K562 (cell line): ENCODE measurements around the gene LRP1B. TPM values are rescaled to one million over a fixed set of nuclear protein-coding genes. Genes with fewer than 3 reads are reported as not detected.

Experiments
- NUFIP1 ChIP-seq: fragments of 450-650 bp; IDR thresholded peaks from 2 replicates; pipeline ENCODE4 v1.6.1; 2018; ENCODE audit not compliant: partially characterized antibody
- RB1 ChIP-seq: fragments of 450-650 bp; IDR thresholded peaks from 2 replicates; pipeline ENCODE4 v1.6.1; 2017; ENCODE audit warnings: low read depth, mild to moderate bottlenecking
- RUNX1 ChIP-seq: sonication (generic); IDR thresholded peaks from 2 replicates; pipeline ENCODE4 v1.6.1; 2016; ENCODE audit warnings: antibody characterized with exemption, low read depth
- ZBTB11 ChIP-seq, 3 experiments: fragments of 200-800 bp in 1 of 3; fragments of 250-450 bp in 1 of 3; fragments of 450-650 bp in 1 of 3; sonication (Bioruptor Pico) in 1 of 3; sonication (Bioruptor generic) in 1 of 3; formaldehyde crosslinking in 1 of 3; IDR thresholded peaks; 2 replicates each; pipeline versions ENCODE4 v1.6.1 to v1.8.0; 2016 to 2022; ENCODE audit warnings: mild to moderate bottlenecking in 2 of 3, missing genetic modification characterization in 2 of 3, missing compliant biosample characterization in 1 of 3, moderate library complexity in 1 of 3
- ZNF165 ChIP-seq: fragments of 250-450 bp; sonication (Bioruptor Pico); IDR thresholded peaks from 2 replicates; pipeline ENCODE4 v1.4.0; 2020; ENCODE audit warnings: borderline replicate concordance
- ZNF280B ChIP-seq: fragments of 250-450 bp; sonication (Bioruptor Pico); IDR thresholded peaks from 2 replicates; pipeline ENCODE4 v1.5.1; 2021; ENCODE audit warnings: mild to moderate bottlenecking
- polyA plus RNA-seq, 8 experiments: library from polyadenylated mRNA; depleted of rRNA in 4 of 8; stranded (reverse) in 5 of 8; unstranded in 3 of 8; fragments of >200 nt; fragmentation: Nextera tagmentation in 2 of 8; fragmentation: Illumina TruSeq in 1 of 8; extraction: Ambion mirVana in 2 of 8; extraction: Trizol in 1 of 8; gene quantifications; 2 replicates each; pipeline versions ENCODE4 v1.2.1 to v1.2.3, GENCODE V29; 2011 to 2014; ENCODE audit warnings: inconsistent platforms in 1 of 8, missing spikeins in 1 of 8
- total RNA-seq, 7 experiments: library from RNA; depleted of rRNA in 6 of 7; stranded (reverse); fragments of >200 nt in 6 of 7; fragmentation: Illumina TruSeq in 2 of 7; extraction: Trizol in 2 of 7; gene quantifications; 2 replicates each; pipeline versions ENCODE4 v1.2.1 to v1.2.3, GENCODE V29; 2011 to 2021; ENCODE audit warnings: low replicate concordance in 1 of 7
- TF ChIP-seq, protein P1 (sequence below), 2 experiments: IDR thresholded peaks in 1 of 2; conservative IDR thresholded peaks in 1 of 2; 2 replicates each; pipeline ENCODE4 v1.6.1; 2016; ENCODE audit warnings: low read depth in 2 of 2, mild to moderate bottlenecking in 1 of 2, missing compliant biosample characterization in 1 of 2, missing genetic modification characterization in 1 of 2, moderate library complexity in 1 of 2

The LRP1B gene
- total and polyA plus RNA-seq, 9 of the 15 experiments (the other 6 are each of a cell fraction or from before 2014, with no cell fraction given) = not detected

DNA sequence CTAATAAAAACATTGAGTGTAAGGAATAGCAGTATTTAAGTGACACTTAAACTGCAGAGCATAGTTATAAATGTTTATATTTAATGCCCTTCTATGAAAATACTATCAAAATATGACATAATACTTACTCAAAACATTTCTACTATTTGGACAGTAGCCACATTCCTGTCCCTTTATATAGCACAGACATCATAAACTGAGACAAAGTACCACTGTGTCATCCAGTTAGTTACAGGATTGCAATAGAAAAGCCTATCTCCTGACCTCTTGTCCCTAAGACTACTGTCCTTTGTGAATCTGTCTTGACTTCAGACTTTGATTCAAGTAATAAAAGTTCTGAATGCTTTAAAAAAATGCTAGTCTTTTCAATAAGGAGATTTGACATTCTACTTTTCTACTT lies 1822.1 kb downstream of the LRP1B start (continued):
- no peak for TF ChIP-seq ZNF280B (CRISPR knock-in tag)
- no peak for TF ChIP-seq RB1
- no peak for TF ChIP-seq NUFIP1
- TF ChIP-seq, protein P1, sequence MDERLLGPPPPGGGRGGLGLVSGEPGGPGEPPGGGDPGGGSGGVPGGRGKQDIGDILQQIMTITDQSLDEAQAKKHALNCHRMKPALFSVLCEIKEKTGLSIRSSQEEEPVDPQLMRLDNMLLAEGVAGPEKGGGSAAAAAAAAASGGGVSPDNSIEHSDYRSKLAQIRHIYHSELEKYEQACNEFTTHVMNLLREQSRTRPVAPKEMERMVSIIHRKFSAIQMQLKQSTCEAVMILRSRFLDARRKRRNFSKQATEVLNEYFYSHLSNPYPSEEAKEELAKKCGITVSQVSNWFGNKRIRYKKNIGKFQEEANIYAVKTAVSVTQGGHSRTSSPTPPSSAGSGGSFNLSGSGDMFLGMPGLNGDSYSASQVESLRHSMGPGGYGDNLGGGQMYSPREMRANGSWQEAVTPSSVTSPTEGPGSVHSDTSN (CRISPR knock-in tag; IDR thresholded peaks at IDR 0.05; ENCODE audit: low read depth) = no peak
- TF ChIP-seq, protein P1 (tag; conservative IDR thresholded peaks at IDR 0.05; ENCODE audit: low read depth) = no peak
- no peak for TF ChIP-seq ZNF165
- no peak for TF ChIP-seq RUNX1
- TF ChIP-seq ZBTB11 (CRISPR knock-in tag; IDR thresholded peaks at IDR 0.05) = no peak
